Esophagus muscularis mucosa (tissue), 4 donors: ENCODE results near the gene GRK4. TPM values are rescaled to one million over a fixed set of nuclear protein-coding genes. Genes with fewer than 3 reads are reported as not detected.

Source experiments
- DNase-seq: peaks from one replicate; pipeline ENCODE4 v3.0.0-alpha.2; 2017; ENCODE audit errors: extremely low spot score
- H3K27ac ChIP-seq, 4 donors: fragments of 200-600 bp; sonication (generic); replicated peaks in 1 of 4; 1 replicate in 3 of 4; 2 replicates in 1 of 4; pipeline ENCODE4 v1.5.1; 2016 to 2019; ENCODE audit warnings: mild to moderate bottlenecking in 1 of 4
- H3K27me3 ChIP-seq, 4 donors: fragments of 200-600 bp; sonication (generic); one replicate each; pipeline versions ENCODE4 v1.5.1 to v1.6.0; 2016 to 2019
- H3K36me3 ChIP-seq, 4 donors: fragments of 200-600 bp; sonication (generic); one replicate each; pipeline ENCODE4 v1.5.1; 2016 to 2019
- H3K4me1 ChIP-seq, 4 donors: fragments of 200-600 bp; sonication (generic); one replicate each; pipeline ENCODE4 v1.5.1; 2016 to 2019
- H3K4me3 ChIP-seq, 4 donors: fragments of 200-600 bp; sonication (generic); 1 replicate in 2 of 4; 2 replicates in 2 of 4; pipeline ENCODE4 v1.5.1; 2016 to 2019; ENCODE audit warnings: mild to moderate bottlenecking in 4 of 4, moderate library complexity in 1 of 4
- H3K9me3 ChIP-seq, 4 donors: fragments of 200-600 bp; sonication (generic); 1 replicate in 3 of 4; 2 replicates in 1 of 4; pipeline ENCODE4 v1.5.1; 2016 to 2019
- EP300 ChIP-seq: sonication (generic); formaldehyde crosslinking; IDR thresholded peaks from one replicate; pipeline ENCODE4 v1.6.1; 2017; ENCODE audit warnings: antibody characterized with exemption
- POLR2A ChIP-seq: fragments of 450-650 bp; IDR thresholded peaks from one replicate; pipeline ENCODE4 v1.6.1; 2017; ENCODE audit warnings: antibody characterized with exemption, moderate library complexity, mild to moderate bottlenecking, low read depth
- POLR2AphosphoS5 ChIP-seq, 2 donors: sonication (generic); formaldehyde crosslinking; IDR thresholded peaks; one replicate each; pipeline ENCODE4 v1.6.1; 2017; ENCODE audit warnings: antibody characterized with exemption in 2 of 2
- WGBS: methylation state at CpG from one replicate; pipeline ENCODE4 v1.1.5; 2018; 5-methylcytosine and 5-hydroxymethylcytosine counted together
- intact Hi-C: fragments of 100-400 bp; cut with DNase I; formaldehyde crosslinking; loops from one replicate; pipeline ENCODE4 v1.15.1; 2023
- total RNA-seq, 4 donors: library from RNA; depleted of rRNA; stranded (reverse); fragments of >200 nt; gene quantifications; one replicate each; pipeline versions ENCODE4 v1.1.0 to v1.2.1, GENCODE V29; 2016
- TF ChIP-seq, protein P1 (sequence below), 3 experiments: fragments of 200-600 bp in 2 of 3; fragments of 450-650 bp in 1 of 3; sonication (generic) in 2 of 3; IDR thresholded peaks; one replicate each; pipeline ENCODE4 v1.5.1; 2017 to 2019; ENCODE audit warnings: antibody characterized with exemption in 3 of 3, mild to moderate bottlenecking in 2 of 3, moderate library complexity in 1 of 3

The GRK4 gene
- total RNA-seq, 4 donors from 2014 or later: 4.8 to 8.0 (median 6.4) TPM

DNA sequence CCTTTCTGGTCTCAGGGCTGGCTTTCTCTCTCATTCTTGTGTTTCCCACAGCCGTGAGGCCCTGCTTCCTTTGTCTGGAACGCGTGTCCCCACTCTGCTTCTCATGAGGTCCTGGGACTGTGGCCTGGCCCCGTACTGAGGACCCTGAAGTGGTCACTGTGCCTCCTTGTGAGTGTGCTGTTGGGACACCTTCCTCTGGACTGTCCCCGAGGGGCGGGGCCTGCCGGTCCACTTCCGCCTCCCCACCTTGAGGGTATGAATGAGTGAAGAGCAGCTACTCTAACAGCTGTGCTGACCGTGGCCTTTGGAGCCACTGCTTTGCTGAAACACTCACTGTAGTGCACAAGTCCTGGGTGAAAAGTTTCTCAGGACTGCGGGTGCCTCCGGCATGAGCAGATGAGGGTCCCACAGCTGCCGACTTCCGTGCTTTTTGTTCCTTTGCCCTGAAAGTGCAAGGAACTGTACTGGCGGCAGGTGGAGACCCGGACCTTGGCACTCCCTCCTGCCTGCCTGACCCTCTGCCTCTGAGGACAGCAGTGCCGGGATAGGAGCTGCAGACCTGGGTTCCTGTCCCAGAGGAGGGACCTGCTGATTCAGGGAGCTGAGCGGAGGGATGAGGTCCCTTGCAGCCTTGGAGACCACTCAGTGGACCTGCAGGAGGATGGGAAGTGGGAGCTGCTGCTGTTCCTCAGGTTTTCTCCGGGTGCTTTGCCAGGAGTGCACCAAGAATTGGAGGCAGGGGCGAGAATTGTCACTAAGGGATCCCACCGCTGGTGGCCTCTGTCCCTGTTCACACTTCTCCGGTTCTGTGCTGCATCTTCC lies 73.0 kb downstream of the GRK4 start:
- TF ChIP-seq POLR2AphosphoS5 (IDR thresholded peaks at IDR 0.05) (no peak), EP300 (no peak), POLR2A (no peak)
- TF ChIP-seq, protein P1, sequence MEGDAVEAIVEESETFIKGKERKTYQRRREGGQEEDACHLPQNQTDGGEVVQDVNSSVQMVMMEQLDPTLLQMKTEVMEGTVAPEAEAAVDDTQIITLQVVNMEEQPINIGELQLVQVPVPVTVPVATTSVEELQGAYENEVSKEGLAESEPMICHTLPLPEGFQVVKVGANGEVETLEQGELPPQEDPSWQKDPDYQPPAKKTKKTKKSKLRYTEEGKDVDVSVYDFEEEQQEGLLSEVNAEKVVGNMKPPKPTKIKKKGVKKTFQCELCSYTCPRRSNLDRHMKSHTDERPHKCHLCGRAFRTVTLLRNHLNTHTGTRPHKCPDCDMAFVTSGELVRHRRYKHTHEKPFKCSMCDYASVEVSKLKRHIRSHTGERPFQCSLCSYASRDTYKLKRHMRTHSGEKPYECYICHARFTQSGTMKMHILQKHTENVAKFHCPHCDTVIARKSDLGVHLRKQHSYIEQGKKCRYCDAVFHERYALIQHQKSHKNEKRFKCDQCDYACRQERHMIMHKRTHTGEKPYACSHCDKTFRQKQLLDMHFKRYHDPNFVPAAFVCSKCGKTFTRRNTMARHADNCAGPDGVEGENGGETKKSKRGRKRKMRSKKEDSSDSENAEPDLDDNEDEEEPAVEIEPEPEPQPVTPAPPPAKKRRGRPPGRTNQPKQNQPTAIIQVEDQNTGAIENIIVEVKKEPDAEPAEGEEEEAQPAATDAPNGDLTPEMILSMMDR (IDR thresholded peaks at IDR 0.05): no peak
- Histone ChIP-seq H3K4me1 (peaks cover 15 to 31% (median 24%) of the 10 kb centered on the region in 4 donors), H3K27ac (no peak overlapping the region), H3K27me3 (peaks cover 0 to 8% (median 0%) of the 10 kb centered on the region in 4 donors), H3K4me3 (no peak overlapping the region), H3K36me3 (no peaks in the 10 kb centered on the region), H3K9me3 (no peaks in the 10 kb centered on the region)
- intact Hi-C loops: loop anchor here (5.0 to 10.0 kb wide), 2 partner anchors 59 to 272 kb away; no protein-coding TSS in a partner anchor
- WGBS: 89% methylated on average over 18 of the region's 21 CpGs
- DNase-seq: no peak

DNA sequence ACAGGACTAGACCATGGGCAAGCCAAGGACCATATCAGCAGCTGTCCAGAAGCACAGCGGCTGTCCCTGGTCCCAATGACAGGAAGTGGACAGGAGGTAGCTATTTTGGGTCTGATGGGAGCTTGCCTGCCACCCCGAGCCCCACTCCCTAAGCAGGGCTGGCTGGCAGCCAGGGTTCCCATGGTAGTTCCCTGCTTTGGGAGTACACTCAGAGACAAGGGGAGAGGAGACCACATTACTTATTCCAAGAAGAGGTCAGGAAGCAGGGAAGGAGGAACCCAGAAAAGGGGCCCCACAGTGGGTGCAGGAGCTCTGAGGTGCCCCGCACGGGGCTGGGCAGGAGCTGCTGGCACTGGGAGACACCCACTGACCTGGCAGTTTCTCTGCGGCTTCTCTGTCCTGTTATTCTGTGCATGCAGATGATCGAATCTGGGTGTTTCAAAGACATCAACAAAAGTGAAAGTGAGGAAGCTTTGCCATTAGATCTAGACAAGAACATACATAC lies 74.6 kb downstream of the GRK4 start:
- intact Hi-C loops: loop anchor here (5.0 to 10.0 kb wide), 2 partner anchors 61 to 273 kb away; no protein-coding TSS in a partner anchor
- H3K27me3 ChIP-seq: peaks cover 0 to 17% (median 0%) of the 10 kb centered on the region in 4 donors
- no peaks in the 10 kb centered on the region for H3K36me3 ChIP-seq
- H3K27ac ChIP-seq: no peak overlapping the region
- peak overlapping the region; percentile 34 to 46 (median 39) for H3K4me3 ChIP-seq
- 19% methylated on average over 6 of the region's 6 CpGs for WGBS
- DNase-seq: no peak
- TF ChIP-seq, protein P1 (IDR thresholded peaks at IDR 0.05): no peak
- TF ChIP-seq POLR2A (no peak), EP300 (no peak), POLR2AphosphoS5 (IDR thresholded peaks at IDR 0.05) (no peak)
- no peaks in the 10 kb centered on the region for H3K9me3 ChIP-seq
- peaks cover 21 to 46% (median 38%) of the 10 kb centered on the region in 4 donors for H3K4me1 ChIP-seq

GRCh38 chr4:3039706-3040366 lies 76.5 kb downstream of the GRK4 start:
- H3K4me1 ChIP-seq: peaks cover 21 to 46% (median 38%) of the 10 kb centered on the region in 4 donors
- intact Hi-C loops: loop anchor here (5.0 to 10.0 kb wide), 2 partner anchors 63 to 275 kb away; no protein-coding TSS in a partner anchor
- DNase-seq: no peak
- peaks cover 0 to 17% (median 0%) of the 10 kb centered on the region in 4 donors for H3K27me3 ChIP-seq
- no peaks in the 10 kb centered on the region for H3K9me3 ChIP-seq
- no peak overlapping the region for H3K4me3 ChIP-seq
- TF ChIP-seq, protein P1 (IDR thresholded peaks at IDR 0.05): no peak
- TF ChIP-seq EP300 (no peak), POLR2A (no peak), POLR2AphosphoS5 (IDR thresholded peaks at IDR 0.05) (no peak)
- no peaks in the 10 kb centered on the region for H3K36me3 ChIP-seq
- no peak overlapping the region for H3K27ac ChIP-seq
- 83% methylated on average over 8 of the region's 8 CpGs for WGBS

DNA sequence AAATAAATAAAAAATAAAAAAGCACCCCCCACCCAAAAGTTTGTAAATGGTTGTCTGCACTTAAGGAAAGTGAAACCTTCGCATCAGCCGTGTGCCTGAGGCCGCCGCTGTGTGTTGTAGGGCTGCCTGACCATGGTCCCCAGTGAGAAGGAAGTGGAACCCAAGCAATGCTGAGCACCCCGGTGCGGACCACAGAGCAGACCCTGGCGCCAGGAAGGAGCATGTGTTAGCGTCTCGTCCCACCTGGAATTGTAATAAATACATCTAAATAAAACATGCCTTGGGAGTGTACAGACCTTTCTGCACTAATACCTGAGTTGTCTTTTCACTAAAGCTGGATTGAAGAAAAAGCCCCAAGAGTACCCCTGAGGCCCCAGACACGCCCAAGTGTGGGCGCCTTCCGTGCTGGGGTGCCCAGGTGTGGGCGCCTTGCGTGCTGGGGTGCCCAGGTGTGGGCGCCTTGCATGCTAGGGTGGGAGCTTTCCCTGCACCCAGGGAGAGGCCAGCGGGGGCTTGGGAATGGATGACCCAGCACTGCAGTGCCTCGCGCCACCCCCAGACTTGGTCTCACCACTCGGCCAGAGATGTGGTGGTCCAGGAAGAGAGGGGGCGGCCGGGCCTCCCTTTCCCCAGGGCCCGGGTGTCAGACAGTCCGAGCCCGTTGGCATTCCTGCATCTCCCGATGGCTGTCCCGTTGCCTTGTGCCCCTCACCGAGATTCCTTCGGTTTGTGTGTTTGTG lies 77.3 kb downstream of the GRK4 start:
- Histone ChIP-seq H3K36me3 (no peaks in the 10 kb centered on the region), H3K27ac (peak overlapping the region in 2 of 4 donors; percentile 69 to 71), H3K9me3 (no peaks in the 10 kb centered on the region), H3K27me3 (peaks cover 0 to 17% (median 0%) of the 10 kb centered on the region in 4 donors), H3K4me3 (peak overlapping the region; percentile 46 to 59 (median 52)), H3K4me1 (peaks cover 21 to 46% (median 38%) of the 10 kb centered on the region in 4 donors)
- DNase-seq: no peak
- intact Hi-C loops: no loop called here
- TF ChIP-seq, protein P1 (IDR thresholded peaks at IDR 0.05): no peak
- no peak for TF ChIP-seq POLR2AphosphoS5 (IDR thresholded peaks at IDR 0.05)
- TF ChIP-seq POLR2A: no peak
- TF ChIP-seq EP300: no peak
- 80% methylated on average over 22 of the region's 28 CpGs for WGBS
